Large intestine (tissue), 3 donors: ENCODE results near the gene BPIFB1. TPM values are rescaled to one million over a fixed set of nuclear protein-coding genes. Genes with fewer than 3 reads are reported as not detected.

Experiments used
- DNase-seq, 2 donors: peaks; one replicate each; pipeline versions ENCODE4 v3.0.0 to v3.0.0-alpha.2; 2013
- H3K27ac ChIP-seq: one replicate; pipeline ENCODE4 v1.5.1; 2013; ENCODE audit warnings: low read length
- H3K27me3 ChIP-seq: 2 replicates; pipeline ENCODE4 v1.6.1; 2013; ENCODE audit warnings: low read length; ENCODE audit not compliant: control insufficient read depth, insufficient read depth
- H3K36me3 ChIP-seq: 2 replicates; pipeline ENCODE4 v1.6.1; 2013; ENCODE audit warnings: low read length; ENCODE audit not compliant: control insufficient read depth, insufficient read depth
- H3K4me1 ChIP-seq: one replicate; pipeline ENCODE4 v1.6.1; 2013; ENCODE audit warnings: low read length; ENCODE audit not compliant: control insufficient read depth, insufficient read depth
- H3K4me3 ChIP-seq: one replicate; pipeline ENCODE4 v1.5.1; 2013; ENCODE audit warnings: low read length
- H3K9me3 ChIP-seq: one replicate; pipeline ENCODE4 v1.6.1; 2013; ENCODE audit warnings: mild to moderate bottlenecking, low read depth, low read length, moderate library complexity; ENCODE audit not compliant: control insufficient read depth
- WGBS: methylation state at CpG from one replicate; pipeline ENCODE4 v1.1.5; 2013; ENCODE audit warnings: low lambda C conversion rate; ENCODE audit not compliant: insufficient coverage; 5-methylcytosine and 5-hydroxymethylcytosine counted together
- polyA plus RNA-seq: library from polyadenylated mRNA; unstranded; fragments of 120-200 nt; gene quantifications from one replicate; pipeline ENCODE4 v1.2.1, GENCODE V29; 2013

Gene BPIFB1
- polyA plus RNA-seq, 1 donor = not detected

GRCh38 chr20:33267701-33268100 lies 15.3 kb upstream of the BPIFB1 start:
- no peaks in the 10 kb centered on the region for H3K36me3 ChIP-seq
- H3K27ac ChIP-seq = no peak overlapping the region
- no peaks in the 10 kb centered on the region for H3K4me1 ChIP-seq

GRCh38 chr20:33272155-33272873 lies 10.7 kb upstream of the BPIFB1 start:
- no peaks in the 10 kb centered on the region for H3K36me3 ChIP-seq
- DNase-seq = no peak
- H3K4me3 ChIP-seq = no peak overlapping the region
- H3K9me3 ChIP-seq = no peaks in the 10 kb centered on the region
- no peak overlapping the region for H3K27ac ChIP-seq
- 96% methylated on average over 4 of the region's 10 CpGs for WGBS
- no peaks in the 10 kb centered on the region for H3K4me1 ChIP-seq
- H3K27me3 ChIP-seq = peaks cover 4% of the 10 kb centered on the region

More at GRCh38 chr20:33267701-33268100, 15.3 kb upstream of the BPIFB1 start:
- Histone ChIP-seq H3K9me3 (no peaks in the 10 kb centered on the region), H3K4me3 (no peak overlapping the region), H3K27me3 (no peaks in the 10 kb centered on the region)
- no peak for DNase-seq
- no CpG with 5 or more reads among the region's 3 CpGs for WGBS

- H3K4me3 ChIP-seq = no peak overlapping the region
- 81% methylated on average over 3 of the region's 13 CpGs for WGBS
- DNase-seq = no peak
- H3K4me1 ChIP-seq = no peaks in the 10 kb centered on the region
- no peaks in the 10 kb centered on the region for H3K9me3 ChIP-seq
- peaks cover 13% of the 10 kb centered on the region for H3K27me3 ChIP-seq
- no peak overlapping the region for H3K27ac ChIP-seq
- H3K36me3 ChIP-seq = no peaks in the 10 kb centered on the region
Observed at GRCh38 chr20:33273117-33273851, 9.7 kb upstream of the BPIFB1 start.

GRCh38 chr20:33275215-33275614 lies 7.8 kb upstream of the BPIFB1 start:
- WGBS = no CpG with 5 or more reads among the region's 8 CpGs
- Histone ChIP-seq H3K27me3 (peaks cover 19% of the 10 kb centered on the region), H3K36me3 (no peaks in the 10 kb centered on the region), H3K4me1 (no peaks in the 10 kb centered on the region), H3K4me3 (no peak overlapping the region), H3K9me3 (no peaks in the 10 kb centered on the region), H3K27ac (no peak overlapping the region)
- DNase-seq = no peak

- no peaks in the 10 kb centered on the region for H3K36me3 ChIP-seq
Observed at GRCh38 chr20:33275871-33276270, 7.1 kb upstream of the BPIFB1 start.

GRCh38 chr20:33276303-33277113 lies 6.5 kb upstream of the BPIFB1 start:
- no peaks in the 10 kb centered on the region for H3K36me3 ChIP-seq

More at GRCh38 chr20:33275871-33276270, 7.1 kb upstream of the BPIFB1 start:
- no peak overlapping the region for H3K27ac ChIP-seq
- peaks cover 19% of the 10 kb centered on the region for H3K27me3 ChIP-seq
- H3K9me3 ChIP-seq = no peaks in the 10 kb centered on the region
- H3K4me3 ChIP-seq = no peak overlapping the region
- WGBS = no CpG with 5 or more reads among the region's 3 CpGs
- no peaks in the 10 kb centered on the region for H3K4me1 ChIP-seq
- no peak for DNase-seq

GRCh38 chr20:33277471-33278441 lies 5.3 kb upstream of the BPIFB1 start:
- Histone ChIP-seq H3K9me3 (no peaks in the 10 kb centered on the region), H3K36me3 (no peaks in the 10 kb centered on the region), H3K4me1 (no peaks in the 10 kb centered on the region), H3K27me3 (peaks cover 19% of the 10 kb centered on the region), H3K4me3 (no peak overlapping the region), H3K27ac (no peak overlapping the region)
- WGBS = no CpG with 5 or more reads among the region's 13 CpGs
- no peak for DNase-seq

More at GRCh38 chr20:33276303-33277113, 6.5 kb upstream of the BPIFB1 start:
- no CpG with 5 or more reads among the region's 12 CpGs for WGBS
- Histone ChIP-seq H3K4me1 (no peaks in the 10 kb centered on the region), H3K27me3 (peaks cover 19% of the 10 kb centered on the region), H3K27ac (no peak overlapping the region), H3K9me3 (no peaks in the 10 kb centered on the region), H3K4me3 (no peak overlapping the region)
- no peak for DNase-seq

- no peak for DNase-seq
- H3K27ac ChIP-seq = no peak overlapping the region
- no CpG with 5 or more reads among the region's 3 CpGs for WGBS
- H3K4me3 ChIP-seq = no peak overlapping the region
- H3K9me3 ChIP-seq = no peaks in the 10 kb centered on the region
- peaks cover 19% of the 10 kb centered on the region for H3K27me3 ChIP-seq
- H3K36me3 ChIP-seq = no peaks in the 10 kb centered on the region
- H3K4me1 ChIP-seq = no peaks in the 10 kb centered on the region
Observed at GRCh38 chr20:33278700-33279099, 4.3 kb upstream of the BPIFB1 start.

GRCh38 chr20:33279261-33279910 lies 3.6 kb upstream of the BPIFB1 start:
- Histone ChIP-seq H3K27ac (no peak overlapping the region), H3K4me3 (no peak overlapping the region), H3K4me1 (no peaks in the 10 kb centered on the region), H3K9me3 (no peaks in the 10 kb centered on the region), H3K36me3 (no peaks in the 10 kb centered on the region), H3K27me3 (peaks cover 21% of the 10 kb centered on the region)
- no peak for DNase-seq
- WGBS = no CpG with 5 or more reads among the region's 6 CpGs
